ENCODE measurements around the gene TRAF7. TPM values are rescaled to one million over a fixed set of nuclear protein-coding genes. Genes with fewer than 3 reads are reported as not detected.

The TRAF7 gene
- total RNA-seq, 2 donors from 2014 or later, result 31.1 to 34.9 TPM

DNA sequence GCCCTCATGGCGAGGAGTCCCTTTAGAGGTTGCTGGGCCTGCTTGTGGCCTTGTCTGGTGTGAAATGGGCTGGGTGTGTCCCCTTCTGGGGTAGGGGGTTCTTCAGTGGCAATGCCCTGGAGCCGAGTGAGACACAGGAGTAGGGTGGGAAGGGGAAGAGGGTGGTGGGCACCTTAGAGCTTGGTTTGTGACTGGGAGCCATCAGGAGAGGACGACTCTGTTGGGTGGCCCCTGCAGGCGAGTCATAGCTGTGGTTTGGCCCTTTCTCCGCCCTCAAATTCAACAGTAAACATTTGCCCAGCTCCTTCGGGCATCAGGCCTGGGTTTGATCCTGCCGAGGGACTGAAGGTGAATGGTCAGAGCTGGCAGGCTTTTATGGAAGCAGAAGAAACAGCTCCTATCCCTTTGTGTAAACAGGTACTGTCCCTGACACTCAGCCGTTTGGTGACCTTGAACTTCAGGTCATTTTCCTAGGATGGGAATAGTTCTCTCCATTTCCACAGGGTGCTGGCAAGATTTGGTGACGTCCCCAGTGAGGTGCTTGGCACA lies 70.7 kb downstream of the TRAF7 start:
- intact Hi-C loops (cut with DNase I), result no loop called here
- ATAC-seq (no peak), DNase-seq (no peak)

DNA sequence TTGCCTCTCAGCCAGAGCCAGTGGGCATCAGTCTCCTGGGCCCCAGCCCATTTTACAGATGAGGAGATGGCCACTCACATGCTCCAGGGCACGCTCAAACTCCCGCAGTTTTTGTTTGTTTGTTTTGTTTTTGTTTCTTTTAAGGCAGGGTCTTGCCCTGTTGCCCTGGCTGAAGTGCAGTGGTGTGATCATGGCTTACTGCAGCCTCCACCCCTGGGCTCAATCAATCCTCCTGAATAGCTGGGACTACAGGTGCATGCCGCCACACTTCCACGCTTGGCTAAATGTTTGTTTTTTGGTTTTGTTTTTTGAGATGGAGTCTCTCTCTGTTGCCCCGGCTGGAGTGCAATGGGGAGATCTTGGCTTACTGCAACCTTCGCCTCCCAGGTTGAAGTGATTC lies 71.3 kb downstream of the TRAF7 start:
- intact Hi-C loops (cut with DNase I), result no loop called here
- no peak for DNase-seq
- ATAC-seq, result no peak

Small RNA genes within 50 kb of the gene (microRNA-seq; reads per million reads assigned to microRNA genes)
- gene MIR3180-5 (0 reads per million in 2 donors), gene MIR4516 (0 reads per million in 2 donors), gene MIR6511B1 (0 reads per million in 2 donors)

Other genes with a start within 250 kb of the TRAF7 start
- gene HS3ST6, start 237.4 kb upstream of the TRAF7 start, total RNA-seq, result not detected
- gene MSRB1, start 212.6 kb upstream of the TRAF7 start, total RNA-seq, result 10 to 100 TPM; 23.6 to 30.8 TPM
- gene RPL3L, start 201.1 kb upstream of the TRAF7 start, total RNA-seq, result 10 to 100 TPM; 33.4 to 78.2 TPM
- 100 to 1,000 TPM; 411 to 435 TPM for gene NDUFB10, start 196.2 kb upstream of the TRAF7 start, total RNA-seq
- 1,000 to 10,000 TPM; 1,152 to 1,209 TPM for gene RPS2, start 191.0 kb upstream of the TRAF7 start, total RNA-seq
- gene RNF151, start 188.9 kb upstream of the TRAF7 start, total RNA-seq, result not detected
- 10 to 100 TPM; 19.4 to 21.5 TPM for gene TBL3, start 183.7 kb upstream of the TRAF7 start, total RNA-seq
- not detected for gene NOXO1, start 174.3 kb upstream of the TRAF7 start, total RNA-seq
- gene GFER, start 171.6 kb upstream of the TRAF7 start, total RNA-seq, result 10 to 100 TPM; 18.1 to 20.6 TPM
- gene SYNGR3, start 165.8 kb upstream of the TRAF7 start, total RNA-seq, result 1 to 10 TPM in 1 of 2 donors, under 1 TPM in 1; 0.74 to 1.9 TPM
- 10 to 100 TPM; 14.7 to 22.9 TPM for gene ZNF598, start 146.0 kb upstream of the TRAF7 start, total RNA-seq
- gene NPW, start 136.0 kb upstream of the TRAF7 start, total RNA-seq, result under 1 TPM in 1 of 2 donors, not detected in 1; 0.84 TPM
- gene NHERF2, start 128.9 kb upstream of the TRAF7 start, total RNA-seq, result 100 to 1,000 TPM; 164 to 242 TPM
- gene NTHL1, start 107.9 kb upstream of the TRAF7 start, total RNA-seq, result 10 to 100 TPM in 1 of 2 donors, 1 to 10 TPM in 1; 5.7 to 16.6 TPM
- gene TSC2, start 107.8 kb upstream of the TRAF7 start, total RNA-seq, result 10 to 100 TPM; 54.3 to 73.4 TPM
- 100 to 1,000 TPM in 1 of 2 donors, 10 to 100 TPM in 1; 82.2 to 104 TPM for gene PKD1, start 19.9 kb upstream of the TRAF7 start, total RNA-seq
- under 1 TPM; 0.81 to 0.88 TPM for gene RAB26, start 7.2 kb upstream of the TRAF7 start, total RNA-seq
- 1 to 10 TPM; 5.9 to 6.1 TPM for gene CASKIN1, start 40.8 kb downstream of the TRAF7 start, total RNA-seq
- gene MLST8, start 49.7 kb downstream of the TRAF7 start, total RNA-seq, result 10 to 100 TPM; 24.9 to 26.9 TPM
- 1 to 10 TPM; 5.7 to 5.9 TPM for gene BRICD5, start 55.1 kb downstream of the TRAF7 start, total RNA-seq
- 10 to 100 TPM; 21.1 to 24.6 TPM for gene PGP, start 59.1 kb downstream of the TRAF7 start, total RNA-seq
- gene E4F1, start 67.8 kb downstream of the TRAF7 start, total RNA-seq, result 10 to 100 TPM; 11.9 to 15.0 TPM
- gene DNASE1L2, start 80.7 kb downstream of the TRAF7 start, total RNA-seq, result under 1 TPM; 0.29 to 0.65 TPM
- 100 to 1,000 TPM; 124 to 128 TPM for gene ECI1, start 95.8 kb downstream of the TRAF7 start, total RNA-seq
- 100 to 1,000 TPM in 1 of 2 donors, 10 to 100 TPM in 1; 98.8 to 120 TPM for gene RNPS1, start 112.3 kb downstream of the TRAF7 start, total RNA-seq
- gene ABCA3, start 184.9 kb downstream of the TRAF7 start, total RNA-seq, result 10 to 100 TPM in 1 of 2 donors, 1 to 10 TPM in 1; 9.6 to 12.4 TPM